Measurements from ENCODE around the gene BRIP1. TPM values are rescaled to one million over a fixed set of nuclear protein-coding genes. Genes with fewer than 3 reads are reported as not detected.
"Not testable (repeated sequence)": the region's sequence is repeated elsewhere in the genome, so short reads cannot be mapped to it uniquely, and the experiment has no call there.

Gene BRIP1
- total RNA-seq, 1 experiment from 2014 or later: 20.2 TPM

GRCh38 chr17:61827649-61828395 is 35.5 kb downstream of the BRIP1 start:
- no peak overlapping the region for H3K9ac ChIP-seq (ENCODE audit: extremely low read depth, insufficient read length, low read length)
- Mint-ChIP-seq H3K4me1 (no peaks in the 10 kb centered on the region), H3K36me3 (ENCODE audit: insufficient read depth in 1 of 3, low read depth in 3 of 3) (peaks cover 29 to 40% (median 34%) of the 10 kb centered on the region in 3 experiments), H3K4me3 (no peak overlapping the region), H3K9me3 (peaks cover 8 to 15% of the 10 kb centered on the region in 2 experiments; a peak in 3 of 5 replicates), H3K27me3 (ENCODE audit: low read depth) (no peaks in the 10 kb centered on the region), H3K27ac (no peak overlapping the region)
- no peak overlapping the region for H3K4ac ChIP-seq (ENCODE audit: low read depth, low read length)
- no peak overlapping the region for H3K56ac ChIP-seq (ENCODE audit: insufficient read length, low read depth, low read length)
- H3K23ac ChIP-seq (ENCODE audit: insufficient read length, low read depth, low read length): no peak overlapping the region
- H3K23me2 ChIP-seq (ENCODE audit: insufficient read length, low read depth, low read length, poor library complexity, severe bottlenecking): no peaks in the 10 kb centered on the region
- H2BK5ac ChIP-seq (ENCODE audit: insufficient read length, low read length): no peak overlapping the region
- no peak overlapping the region for H3K18ac ChIP-seq (ENCODE audit: insufficient read length, low read depth, low read length)
- H2BK15ac ChIP-seq (ENCODE audit: low read depth, low read length): no peak overlapping the region
- H4K20me1 ChIP-seq (ENCODE audit: control insufficient read depth, insufficient read depth, insufficient read length): no peaks in the 10 kb centered on the region
- no peak overlapping the region for H3K14ac ChIP-seq (ENCODE audit: insufficient read depth, low read length)
- H2AK5ac ChIP-seq (ENCODE audit: insufficient read length, low read length): no peak overlapping the region
- no peak overlapping the region for H4K5ac ChIP-seq (ENCODE audit: insufficient read length, low read depth, low read length)
- no peaks in the 10 kb centered on the region for H3K9me3 ChIP-seq (ENCODE audit: control insufficient read depth, low read depth, low read length)
- no peak overlapping the region for H3K27ac ChIP-seq (ENCODE audit: insufficient read length, low read depth, low read length)
- no peaks in the 10 kb centered on the region for H3K79me1 ChIP-seq (ENCODE audit: insufficient read depth, low read depth, low read length, poor library complexity, severe bottlenecking)
- no peak overlapping the region for H2AFZ ChIP-seq (ENCODE audit: low read length)
- H3K4me1 ChIP-seq (ENCODE audit: insufficient read depth, low read length): no peaks in the 10 kb centered on the region
- H4K91ac ChIP-seq (ENCODE audit: insufficient read length, low read depth, low read length): no peak overlapping the region
- H2BK12ac ChIP-seq (ENCODE audit: insufficient read length, low read depth, low read length): no peak overlapping the region
- no peak overlapping the region for H3T11ph ChIP-seq (ENCODE audit: low read length)
- no peak overlapping the region for H2BK120ac ChIP-seq (ENCODE audit: low read depth, low read length, poor library complexity, severe bottlenecking)
- no peak for DNase-seq
- H4K8ac ChIP-seq (replicated peaks; ENCODE audit: insufficient read length, low read depth, low read length): no peak overlapping the region
- no peak overlapping the region for H3K4me2 ChIP-seq (ENCODE audit: insufficient read depth, insufficient read length, low read length)
- H3K27me3 ChIP-seq (ENCODE audit: insufficient read depth, low read length): no peaks in the 10 kb centered on the region
- no peaks in the 10 kb centered on the region for H3K79me2 ChIP-seq (ENCODE audit: insufficient read depth, low read length)
- no CpG with 5 or more reads among the region's 8 CpGs for WGBS (ENCODE audit: extremely low coverage, insufficient read length, low lambda C conversion rate)
- no peak for TF ChIP-seq CTCF (conservative IDR thresholded peaks at IDR 0.05)
- no peak overlapping the region for H2BK20ac ChIP-seq (ENCODE audit: low read depth, low read length, poor library complexity, severe bottlenecking)

GRCh38 chr17:61826866-61827265 is 36.5 kb downstream of the BRIP1 start:
- not testable (repeated sequence) for H2AK5ac ChIP-seq (ENCODE audit: insufficient read length, low read length); H3K23ac ChIP-seq (ENCODE audit: insufficient read length, low read depth, low read length); H3K4me3 Mint-ChIP-seq; H2AFZ ChIP-seq (ENCODE audit: low read length); H3K27ac ChIP-seq (ENCODE audit: insufficient read length, low read depth, low read length); H3K27ac Mint-ChIP-seq; H2BK20ac ChIP-seq (ENCODE audit: low read depth, low read length, poor library complexity, severe bottlenecking); H4K91ac ChIP-seq (ENCODE audit: insufficient read length, low read depth, low read length); H3K27me3 ChIP-seq (ENCODE audit: insufficient read depth, low read length); H4K5ac ChIP-seq (ENCODE audit: insufficient read length, low read depth, low read length); DNase-seq; H3K4ac ChIP-seq (ENCODE audit: low read depth, low read length); H2BK120ac ChIP-seq (ENCODE audit: low read depth, low read length, poor library complexity, severe bottlenecking); H4K20me1 ChIP-seq (ENCODE audit: control insufficient read depth, insufficient read depth, insufficient read length); H3K14ac ChIP-seq (ENCODE audit: insufficient read depth, low read length); H3K23me2 ChIP-seq (ENCODE audit: insufficient read length, low read depth, low read length, poor library complexity, severe bottlenecking); H3K27me3 Mint-ChIP-seq (ENCODE audit: low read depth); H3K4me1 ChIP-seq (ENCODE audit: insufficient read depth, low read length); H3T11ph ChIP-seq (ENCODE audit: low read length); H4K8ac ChIP-seq (replicated peaks; ENCODE audit: insufficient read length, low read depth, low read length); H3K9me3 ChIP-seq (ENCODE audit: control insufficient read depth, low read depth, low read length); H3K18ac ChIP-seq (ENCODE audit: insufficient read length, low read depth, low read length); H2BK15ac ChIP-seq (ENCODE audit: low read depth, low read length); H2BK5ac ChIP-seq (ENCODE audit: insufficient read length, low read length); H3K4me1 Mint-ChIP-seq; H2BK12ac ChIP-seq (ENCODE audit: insufficient read length, low read depth, low read length); H3K4me2 ChIP-seq (ENCODE audit: insufficient read depth, insufficient read length, low read length); H3K79me1 ChIP-seq (ENCODE audit: insufficient read depth, low read depth, low read length, poor library complexity, severe bottlenecking); H3K79me2 ChIP-seq (ENCODE audit: insufficient read depth, low read length); H3K56ac ChIP-seq (ENCODE audit: insufficient read length, low read depth, low read length); H3K9ac ChIP-seq (ENCODE audit: extremely low read depth, insufficient read length, low read length)
- Mint-ChIP-seq H3K9me3 (peaks cover 8 to 15% of the 10 kb centered on the region in 2 experiments; a peak in 3 of 5 replicates), H3K36me3 (ENCODE audit: insufficient read depth in 1 of 3, low read depth in 3 of 3) (peaks cover 30 to 49% (median 36%) of the 10 kb centered on the region in 3 experiments)
- no CpG with 5 or more reads among the region's 1 CpG for WGBS (ENCODE audit: extremely low coverage, insufficient read length, low lambda C conversion rate)
